Neural progenitor cell (in vitro differentiated cells): ENCODE measurements around the gene UCP3.

Experiments used
- EZH2 ChIP-seq: fragments of 200-600 bp; sonication (generic); IDR thresholded peaks from 2 replicates; pipeline ENCODE4 v1.6.1; 2017; ENCODE audit warnings: antibody characterized with exemption, mild to moderate bottlenecking, moderate library complexity
- EZH2phosphoT487 ChIP-seq: fragments of 200-600 bp; sonication (generic); IDR thresholded peaks from 2 replicates; pipeline ENCODE4 v1.6.1; 2017; ENCODE audit warnings: antibody characterized with exemption
- TF ChIP-seq, protein P1 (sequence below): fragments of 200-600 bp; sonication (generic); IDR thresholded peaks from 2 replicates; pipeline ENCODE4 v1.5.1; 2017; ENCODE audit warnings: antibody characterized with exemption, mild to moderate bottlenecking

DNA sequence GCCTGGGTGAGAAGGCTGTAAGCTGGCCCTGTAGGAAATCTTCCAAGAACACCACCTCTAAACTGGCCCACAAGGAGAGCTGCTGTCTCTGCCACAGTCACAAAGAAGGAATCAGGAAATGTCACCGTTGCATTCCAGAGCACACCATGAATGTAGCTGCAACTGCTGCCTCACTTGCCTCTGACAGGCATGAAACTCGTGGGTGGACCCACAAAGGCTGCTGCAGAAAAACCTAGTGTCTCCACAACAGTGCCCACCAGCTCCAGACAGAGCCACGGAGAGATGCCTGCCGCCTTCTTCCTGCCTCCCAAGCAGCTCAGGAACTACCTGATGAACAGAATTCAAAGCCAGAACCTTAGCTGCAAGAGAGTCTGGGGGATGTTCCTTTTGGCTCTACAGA lies 47.6 kb downstream of the UCP3 start:
- TF ChIP-seq, protein P1, sequence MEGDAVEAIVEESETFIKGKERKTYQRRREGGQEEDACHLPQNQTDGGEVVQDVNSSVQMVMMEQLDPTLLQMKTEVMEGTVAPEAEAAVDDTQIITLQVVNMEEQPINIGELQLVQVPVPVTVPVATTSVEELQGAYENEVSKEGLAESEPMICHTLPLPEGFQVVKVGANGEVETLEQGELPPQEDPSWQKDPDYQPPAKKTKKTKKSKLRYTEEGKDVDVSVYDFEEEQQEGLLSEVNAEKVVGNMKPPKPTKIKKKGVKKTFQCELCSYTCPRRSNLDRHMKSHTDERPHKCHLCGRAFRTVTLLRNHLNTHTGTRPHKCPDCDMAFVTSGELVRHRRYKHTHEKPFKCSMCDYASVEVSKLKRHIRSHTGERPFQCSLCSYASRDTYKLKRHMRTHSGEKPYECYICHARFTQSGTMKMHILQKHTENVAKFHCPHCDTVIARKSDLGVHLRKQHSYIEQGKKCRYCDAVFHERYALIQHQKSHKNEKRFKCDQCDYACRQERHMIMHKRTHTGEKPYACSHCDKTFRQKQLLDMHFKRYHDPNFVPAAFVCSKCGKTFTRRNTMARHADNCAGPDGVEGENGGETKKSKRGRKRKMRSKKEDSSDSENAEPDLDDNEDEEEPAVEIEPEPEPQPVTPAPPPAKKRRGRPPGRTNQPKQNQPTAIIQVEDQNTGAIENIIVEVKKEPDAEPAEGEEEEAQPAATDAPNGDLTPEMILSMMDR = no peak
- no peak for TF ChIP-seq EZH2
- no peak for TF ChIP-seq EZH2phosphoT487
